Measurements from ENCODE around the gene EHBP1. TPM values are rescaled to one million over a fixed set of nuclear protein-coding genes. Genes with fewer than 3 reads are reported as not detected.

The EHBP1 gene
- total RNA-seq (ENCODE audit: insufficient read depth, low replicate concordance): 80.9 TPM

DNA sequence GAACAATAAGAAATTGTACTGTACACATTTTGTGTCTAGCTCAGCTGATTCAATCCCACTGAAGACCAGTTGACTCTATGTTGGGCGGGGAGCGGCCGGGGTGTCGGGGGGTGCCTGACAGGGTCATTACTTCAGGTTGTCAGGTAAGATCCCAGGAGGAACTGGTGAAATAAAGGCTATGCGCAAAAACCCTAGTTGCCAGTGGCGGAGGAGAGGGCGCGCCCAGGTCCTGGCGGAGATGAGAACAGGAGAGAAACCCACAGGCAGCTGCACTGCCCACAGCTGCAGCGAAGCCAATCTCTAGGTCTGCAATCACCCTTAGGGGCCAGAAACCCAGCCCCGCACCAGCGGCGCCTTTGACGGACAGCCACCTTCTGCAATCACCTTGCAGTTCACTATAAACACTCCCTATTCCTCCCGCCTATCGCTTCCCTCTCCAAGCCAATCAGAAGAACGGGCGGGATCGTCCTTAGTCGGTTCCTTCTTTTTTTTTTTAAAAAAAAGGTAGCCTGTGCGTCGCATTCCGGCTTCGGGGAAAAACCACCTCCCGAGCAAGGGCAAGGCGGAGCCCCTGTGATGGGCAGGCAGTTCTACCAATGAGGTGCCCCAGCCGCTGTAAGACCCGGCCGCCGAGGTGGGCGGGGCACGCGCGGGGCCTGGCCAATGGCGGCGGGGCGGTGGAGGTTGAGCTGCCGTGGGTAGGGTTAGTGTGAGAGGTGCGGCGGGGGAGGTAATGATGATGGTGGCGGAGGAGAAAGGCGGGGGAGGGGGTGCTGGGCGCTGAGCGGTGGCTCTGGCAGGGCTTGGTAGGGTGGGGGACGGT, at the start of gene EHBP1:
TSS of gene EHBP1 (plus strand) at position 707 of the 823 bp plus-strand sequence. CDS start 1,479 bp downstream, outside the sequence.
- DNase-seq (ENCODE audit: low spot score): peak; percentile 100

DNA sequence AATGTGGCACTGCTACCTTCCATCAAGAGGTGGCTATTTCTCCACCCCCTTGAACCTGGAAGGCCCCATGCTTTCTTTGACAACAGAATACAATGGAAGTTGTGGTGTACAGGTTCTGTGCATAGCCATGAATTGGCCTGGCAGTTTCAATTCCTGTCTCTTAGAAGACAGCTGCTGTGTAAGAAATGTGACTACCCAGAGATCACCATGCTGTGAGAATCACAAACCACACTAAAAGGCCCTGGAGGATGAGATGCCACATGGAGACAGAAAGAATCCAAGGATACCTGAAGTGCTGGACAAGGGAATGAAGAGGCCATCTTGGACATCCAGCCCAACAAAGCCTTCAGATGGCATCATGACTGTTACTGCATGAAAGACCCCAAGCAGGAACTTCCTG, 47.7 kb upstream of the EHBP1 start:
- DNase-seq (ENCODE audit: low spot score): no peak

DNA sequence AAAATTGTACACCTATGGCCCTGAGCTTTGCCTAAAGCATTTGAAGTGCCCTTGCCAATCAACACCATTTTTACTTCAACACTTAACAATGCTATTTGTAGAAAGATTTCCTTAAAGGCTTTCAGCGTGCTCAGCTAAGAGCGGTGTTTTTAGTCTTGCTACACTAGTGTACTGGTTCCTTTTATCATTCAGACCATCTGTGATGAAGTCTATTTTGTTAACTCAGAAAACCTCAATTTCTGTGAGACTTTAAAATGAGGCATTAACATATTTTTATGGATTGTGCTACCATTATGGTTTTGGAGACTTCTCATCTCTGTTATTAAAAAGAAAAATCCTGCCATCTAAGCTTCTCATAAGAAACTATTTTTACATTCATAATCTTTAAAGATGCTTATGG, 46.6 kb upstream of the EHBP1 start:
- DNase-seq (ENCODE audit: low spot score): no peak

DNA sequence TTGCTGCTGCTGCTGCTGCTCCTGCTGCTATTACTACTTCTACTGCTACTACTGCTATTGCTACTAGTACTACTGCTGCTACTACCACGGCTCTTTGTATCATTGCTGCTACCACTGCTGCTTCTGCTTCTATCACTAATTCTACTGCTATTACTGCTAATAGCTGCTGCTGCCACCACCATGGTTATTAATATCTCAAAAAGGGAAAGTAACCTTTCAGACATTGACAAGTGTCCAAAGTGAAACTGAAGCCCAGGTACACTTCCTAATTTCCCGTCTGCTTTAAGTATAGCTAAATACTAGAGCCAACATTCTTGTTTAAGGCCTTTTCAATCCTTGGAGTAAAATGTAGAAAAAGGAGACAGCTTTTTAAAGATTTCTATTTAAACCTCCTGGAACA, 45.4 kb upstream of the EHBP1 start:
- DNase-seq (ENCODE audit: low spot score): no peak

DNA sequence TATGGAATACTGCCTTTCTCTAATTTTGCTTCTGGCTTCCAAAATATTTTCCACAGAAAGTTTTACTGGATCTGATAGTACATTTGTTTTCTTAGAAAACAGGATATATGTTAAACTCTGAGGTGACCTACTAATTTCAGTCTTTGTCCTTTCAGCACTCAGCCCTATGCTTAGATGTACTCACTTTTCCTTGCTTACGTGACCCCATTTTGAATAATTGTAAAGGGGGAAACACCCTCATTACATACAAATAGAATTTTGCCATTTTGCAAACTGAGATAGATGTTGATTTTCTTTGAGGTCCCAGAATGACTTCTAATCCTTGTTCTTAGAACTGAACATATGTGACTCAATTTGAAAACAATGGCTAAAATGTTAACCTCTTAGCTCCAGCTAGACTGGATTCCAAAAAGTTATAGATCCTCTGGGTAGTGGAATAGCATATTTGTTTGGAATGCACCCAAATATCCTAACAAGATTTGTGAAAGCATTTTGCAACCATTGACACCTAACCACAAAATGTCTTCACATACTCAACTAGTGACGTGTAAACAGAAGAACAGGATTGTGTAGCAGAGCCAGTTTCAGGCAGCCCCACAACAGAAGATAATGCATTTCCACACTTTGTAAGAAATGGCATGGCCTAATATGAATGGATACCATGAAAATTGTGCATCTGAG, 44.8 kb upstream of the EHBP1 start:
- no peak for DNase-seq (ENCODE audit: low spot score)

DNA sequence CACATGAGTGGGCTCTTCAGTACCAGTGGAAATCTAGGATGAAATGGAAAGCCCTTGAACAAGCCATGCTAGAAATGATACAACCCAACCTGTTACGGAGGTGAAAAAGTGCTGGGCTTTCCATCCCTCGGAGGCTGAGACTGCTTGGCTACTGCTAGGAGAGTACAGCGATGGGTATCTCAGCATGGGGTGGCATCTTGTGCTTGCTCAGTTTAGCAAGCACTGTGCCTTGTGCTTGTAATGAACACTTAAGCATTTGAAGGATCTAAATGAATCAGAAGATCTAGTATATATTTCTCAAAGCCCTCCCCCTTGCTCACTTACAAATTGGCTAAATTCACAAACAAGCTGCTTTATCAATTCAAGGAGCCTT, 44.3 kb upstream of the EHBP1 start:
- no peak for DNase-seq (ENCODE audit: low spot score)

DNA sequence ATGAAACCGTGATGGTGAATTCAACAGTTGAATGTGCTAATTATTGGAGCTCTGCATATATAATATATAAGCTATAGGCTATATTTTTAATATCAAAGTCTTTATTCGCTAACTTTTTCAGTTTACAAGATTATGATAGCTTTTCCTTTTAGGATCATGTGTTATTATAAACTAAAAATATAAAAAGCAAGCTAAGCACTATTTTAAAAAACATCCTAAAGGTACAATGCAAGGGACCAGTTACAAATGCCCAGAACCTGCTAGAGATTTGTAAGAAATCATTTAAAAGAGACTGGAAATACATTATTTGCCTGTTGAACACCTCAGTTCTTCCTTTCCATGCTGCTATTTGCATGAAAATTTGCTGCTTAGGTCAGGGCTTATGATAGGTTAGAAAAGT, 43.4 kb upstream of the EHBP1 start:
- DNase-seq (ENCODE audit: low spot score): no peak

DNA sequence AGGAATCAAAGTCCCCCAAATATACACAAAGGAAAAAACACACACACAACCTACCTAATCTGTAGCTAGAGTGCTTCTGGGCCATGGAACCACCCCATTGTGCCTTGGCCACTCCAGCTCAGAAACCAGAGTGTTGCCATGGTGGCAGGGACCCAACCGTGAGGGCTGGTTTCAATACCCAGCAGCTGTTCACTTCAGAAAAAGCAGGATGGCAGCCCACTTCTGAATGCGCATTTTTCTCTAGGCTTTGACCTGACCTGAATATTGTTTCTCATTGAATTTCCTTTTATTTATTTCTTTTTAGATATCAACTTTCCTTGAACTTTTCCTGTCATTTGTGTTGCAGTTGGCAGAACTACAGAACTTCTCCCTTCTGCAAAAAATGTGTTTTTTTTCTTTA, 43.0 kb upstream of the EHBP1 start:
- no peak for DNase-seq (ENCODE audit: low spot score)

DNA sequence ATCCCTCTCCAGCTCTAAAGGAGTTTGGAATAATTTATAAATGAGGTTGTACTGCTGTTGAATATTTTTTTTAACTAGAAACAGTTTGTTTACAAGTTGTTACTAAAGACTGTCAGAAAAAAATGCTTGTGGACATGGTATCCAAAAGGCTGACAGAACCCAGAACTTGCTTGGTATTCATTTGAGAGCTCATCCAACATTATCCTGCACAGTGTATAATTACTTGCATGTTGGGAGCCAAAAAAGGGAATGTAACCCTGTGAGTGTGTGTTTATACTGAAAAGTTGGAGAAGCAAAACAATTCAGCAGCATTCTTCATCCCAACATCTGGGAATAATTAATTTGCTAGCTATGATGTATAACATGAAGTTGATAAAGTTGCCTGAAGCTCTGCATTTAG, 42.1 kb upstream of the EHBP1 start:
- DNase-seq (ENCODE audit: low spot score): peak; percentile 84

DNA sequence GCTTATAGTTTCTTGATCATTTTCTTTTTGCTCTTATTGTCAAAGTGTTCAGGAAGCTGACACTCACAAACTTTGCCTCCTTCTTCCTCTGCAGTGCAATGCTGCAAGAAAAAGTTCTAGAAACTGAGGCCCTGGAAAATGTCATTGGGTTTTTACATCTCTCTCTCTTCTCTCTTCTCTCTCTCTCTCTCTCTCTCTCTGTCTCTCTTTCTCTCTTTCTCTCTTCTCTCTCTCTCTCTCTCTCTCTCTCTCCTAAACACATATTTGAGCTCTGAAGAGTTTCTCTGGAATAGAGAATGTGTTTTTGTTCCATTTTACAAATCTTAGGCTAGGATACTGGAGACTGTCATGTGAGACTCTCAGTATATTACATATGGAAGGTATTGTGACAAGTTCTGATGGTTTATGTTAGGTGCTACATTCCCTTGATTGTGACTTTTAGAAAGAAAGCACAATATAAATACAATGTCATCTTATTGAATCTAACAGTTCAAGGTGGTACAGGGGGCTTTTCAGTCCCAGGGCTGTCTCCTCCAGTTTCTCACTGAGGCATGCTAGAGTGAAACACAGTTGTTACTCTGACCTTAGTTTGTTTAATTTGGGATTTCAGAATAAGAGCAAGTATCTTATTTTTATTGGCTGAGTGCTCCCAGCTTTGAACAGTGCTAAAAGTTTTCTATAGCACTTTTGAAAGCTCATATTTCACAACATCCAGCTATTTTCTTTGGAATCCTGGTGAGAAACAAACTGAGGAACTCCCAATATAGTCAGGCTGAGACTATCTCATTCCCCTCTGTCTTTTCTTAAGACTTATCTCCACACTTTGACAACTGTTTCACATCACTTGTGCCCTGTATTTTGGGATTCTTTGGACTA, 41.4 kb upstream of the EHBP1 start:
- peak; percentile 76 for DNase-seq (ENCODE audit: low spot score)

DNA sequence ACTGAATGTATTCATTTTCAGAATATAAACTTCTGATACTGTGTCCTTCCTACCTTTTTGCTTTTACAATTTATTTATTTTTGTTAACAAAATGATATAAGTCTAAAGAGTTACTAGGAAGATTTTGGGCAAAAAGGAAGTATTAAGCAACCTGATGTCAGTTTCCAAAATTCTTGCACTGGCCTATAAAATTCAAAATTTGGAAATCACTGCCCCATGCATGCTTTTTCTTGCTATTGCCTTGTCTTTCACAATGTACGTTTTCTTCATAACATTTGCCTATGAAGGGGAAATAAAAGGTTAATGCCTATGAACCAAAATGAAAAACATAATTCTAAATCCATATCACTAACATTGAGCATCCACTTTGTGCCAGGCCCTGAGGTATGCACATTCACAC, 40.1 kb upstream of the EHBP1 start:
- no peak for DNase-seq (ENCODE audit: low spot score)

DNA sequence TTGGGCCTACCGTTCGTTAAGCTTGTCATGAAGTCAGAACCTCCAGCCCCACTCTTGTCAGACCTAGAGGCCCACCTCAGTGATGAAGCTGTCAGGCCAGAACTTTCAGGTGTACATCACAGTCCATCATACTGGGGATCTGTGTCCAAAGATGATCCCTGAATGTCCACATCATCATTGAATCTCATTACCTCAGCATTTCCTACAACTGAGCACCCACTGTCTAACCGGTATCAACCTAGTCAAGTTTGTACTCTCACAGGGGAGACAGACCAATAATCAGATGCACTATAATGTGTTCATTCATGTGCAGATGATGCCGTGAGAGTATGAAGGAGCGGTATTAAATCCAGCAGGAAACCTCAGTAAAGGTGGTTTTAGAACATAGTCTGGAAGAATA, 36.3 kb upstream of the EHBP1 start:
- DNase-seq (ENCODE audit: low spot score): no peak

DNA sequence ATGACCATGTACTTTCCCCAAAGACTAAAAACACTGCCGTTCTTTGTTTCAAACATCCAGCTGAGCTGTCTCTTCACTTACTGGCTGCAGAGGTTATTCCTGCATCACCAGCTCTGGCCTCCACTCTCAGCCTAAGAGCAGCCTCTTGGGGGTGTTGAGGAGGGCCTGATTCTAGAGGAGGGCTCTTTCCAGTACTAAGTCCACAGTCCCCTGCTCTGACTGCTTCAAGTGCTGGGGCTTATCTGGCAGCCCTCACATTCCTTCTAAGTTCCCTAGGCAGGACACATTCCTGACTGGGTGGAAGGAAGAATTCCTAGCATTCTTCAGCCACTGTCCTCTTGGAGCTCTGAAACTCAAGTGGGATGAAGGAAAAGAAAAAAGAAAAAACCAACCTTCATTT, 32.9 kb upstream of the EHBP1 start:
- DNase-seq (ENCODE audit: low spot score): peak; percentile 74

DNA sequence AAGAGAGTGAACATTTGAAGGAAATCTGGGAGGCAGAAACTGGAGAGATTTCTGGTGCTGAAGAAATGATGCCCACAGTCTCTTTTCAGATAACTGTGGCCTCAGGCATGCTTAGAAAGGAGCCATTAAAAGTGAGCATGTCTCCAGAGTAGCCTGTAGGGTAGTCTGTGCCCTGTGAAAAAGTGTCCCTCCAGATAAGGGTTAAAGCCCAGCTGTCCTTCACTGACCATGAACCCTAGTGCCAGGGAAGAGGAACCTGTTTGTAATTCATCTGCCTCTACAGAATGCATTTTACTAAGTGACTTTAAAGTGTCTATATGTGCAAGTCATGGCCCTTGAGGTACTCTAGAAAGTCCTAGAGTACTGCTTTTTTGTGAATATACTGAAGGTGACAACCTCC, 30.5 kb upstream of the EHBP1 start:
- DNase-seq (ENCODE audit: low spot score): no peak

DNA sequence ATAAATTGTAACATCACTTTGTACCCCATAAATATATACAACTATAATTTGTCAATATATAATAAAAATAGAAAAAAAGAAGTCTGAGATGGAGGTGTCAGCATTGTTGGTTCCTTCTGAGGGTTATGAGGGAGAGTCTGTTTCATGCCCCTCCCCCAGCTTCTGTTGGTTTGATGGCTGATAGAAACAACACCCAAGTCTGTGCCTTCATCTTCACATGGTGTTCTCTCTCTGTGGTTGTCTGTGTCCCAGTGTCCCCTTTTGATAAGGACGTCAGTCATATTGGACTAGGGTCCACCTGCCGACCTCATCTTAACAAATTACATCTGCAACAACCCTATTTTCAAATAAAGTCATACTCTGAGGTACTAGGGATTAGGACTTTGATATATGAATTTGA, 20.3 kb upstream of the EHBP1 start:
- DNase-seq (ENCODE audit: low spot score): no peak

DNA sequence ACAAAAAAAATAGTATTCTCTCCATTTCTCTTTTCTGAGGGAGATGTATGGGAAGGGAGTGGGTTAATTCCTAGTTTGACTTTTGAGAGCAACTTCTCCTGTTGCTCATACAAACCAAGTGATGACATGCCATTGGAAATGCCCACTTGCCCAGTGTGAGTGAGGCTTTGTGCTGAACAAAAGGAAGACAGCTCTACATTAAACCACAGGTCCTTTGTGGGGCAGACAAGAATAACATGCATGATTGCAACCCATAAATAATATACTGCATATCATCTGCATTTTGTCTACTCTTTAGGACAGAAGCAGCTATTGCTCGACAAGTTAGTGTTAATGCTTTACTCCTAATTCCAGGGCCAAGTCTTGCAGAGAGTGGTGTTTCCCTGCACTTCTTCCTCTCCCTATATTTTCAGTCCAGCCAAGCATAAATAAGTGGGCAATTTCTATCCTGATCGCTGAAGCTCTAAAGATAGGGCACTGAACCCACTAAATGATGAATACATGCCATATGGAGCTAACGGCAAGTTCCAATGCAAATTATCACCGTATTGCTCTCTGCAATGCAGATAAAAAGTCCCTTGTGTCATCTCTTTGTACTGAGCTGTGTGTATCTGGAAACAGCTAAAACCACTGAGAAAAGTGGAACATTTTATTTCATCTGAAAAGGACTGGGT, 19.4 kb upstream of the EHBP1 start:
- DNase-seq (ENCODE audit: low spot score): no peak

DNA sequence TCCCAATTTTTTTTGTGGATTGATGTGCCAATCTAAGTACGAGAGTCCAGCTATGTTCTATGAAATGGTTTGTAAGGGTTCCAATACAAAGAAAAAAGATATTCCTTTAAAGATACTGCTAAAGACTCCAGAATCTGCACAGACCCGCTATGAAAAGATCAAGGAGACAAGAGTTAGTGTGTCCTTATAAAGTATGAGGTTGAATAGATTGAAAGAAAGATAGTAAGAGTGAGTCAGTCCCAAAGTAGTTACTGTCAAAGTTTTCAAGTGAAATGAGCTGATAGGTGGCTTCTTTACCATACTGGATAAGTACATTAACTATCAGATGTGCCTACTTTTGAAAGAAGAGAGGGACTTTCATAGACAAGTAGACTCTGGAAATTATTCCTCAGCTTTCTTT, 17.9 kb upstream of the EHBP1 start:
- DNase-seq (ENCODE audit: low spot score): peak; percentile 40

DNA sequence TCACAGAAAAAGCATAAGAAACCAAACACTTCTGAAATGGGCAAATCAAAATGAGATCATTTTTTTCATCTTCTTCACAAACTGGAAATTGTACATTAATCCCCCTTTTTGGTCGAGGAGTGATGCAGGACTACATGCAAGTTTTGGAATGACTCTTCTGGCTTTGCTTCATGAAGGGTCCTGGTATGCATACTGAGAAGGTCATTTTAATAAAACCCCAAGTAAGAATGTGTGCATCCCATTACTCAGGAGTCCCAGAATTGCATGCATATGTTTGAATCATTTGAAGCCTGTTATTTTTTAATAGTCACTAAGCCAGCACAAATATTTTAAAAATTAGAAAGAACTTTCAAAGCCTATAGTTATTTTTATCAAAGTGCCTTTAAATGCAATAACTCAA, 16.7 kb upstream of the EHBP1 start:
- no peak for DNase-seq (ENCODE audit: low spot score)

DNA sequence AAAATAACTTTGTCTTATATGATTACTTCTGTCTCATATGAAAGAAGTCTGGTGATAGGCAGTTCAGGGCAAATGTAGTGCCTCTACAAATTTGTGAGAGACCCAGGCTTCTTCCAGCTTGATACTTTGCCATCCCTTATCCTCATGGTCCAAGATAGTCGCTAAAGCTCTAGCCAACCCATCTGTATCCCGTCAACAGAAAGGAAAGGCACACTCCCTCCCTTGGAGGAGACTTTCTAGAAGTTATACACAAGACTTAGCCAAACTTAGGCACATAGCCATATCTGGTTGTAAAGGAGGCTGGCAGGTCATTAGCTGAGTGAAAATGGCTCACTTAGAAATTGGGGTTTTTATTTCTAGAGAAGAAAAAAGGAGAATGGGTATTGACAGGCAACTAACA, 14.3 kb upstream of the EHBP1 start:
- no peak for DNase-seq (ENCODE audit: low spot score)

DNA sequence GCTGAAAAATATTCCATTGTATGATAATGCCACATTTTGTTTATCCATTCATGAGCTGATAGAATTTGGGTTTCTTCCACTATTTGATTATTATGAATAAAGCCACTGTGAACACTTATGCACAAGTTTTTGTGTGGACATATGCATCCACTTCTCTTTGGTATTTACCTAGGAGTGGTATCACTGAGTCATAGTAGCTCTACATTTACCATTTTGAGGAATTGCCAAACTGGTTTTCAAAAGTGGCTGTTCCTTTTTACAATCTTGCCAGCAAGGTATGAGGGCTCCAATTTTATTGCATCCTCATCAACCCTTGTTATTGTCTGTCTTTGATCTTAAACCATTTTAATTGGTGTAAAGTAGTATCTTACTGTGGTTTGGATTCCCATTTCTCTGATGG, 13.3 kb upstream of the EHBP1 start:
- no peak for DNase-seq (ENCODE audit: low spot score)

DNA sequence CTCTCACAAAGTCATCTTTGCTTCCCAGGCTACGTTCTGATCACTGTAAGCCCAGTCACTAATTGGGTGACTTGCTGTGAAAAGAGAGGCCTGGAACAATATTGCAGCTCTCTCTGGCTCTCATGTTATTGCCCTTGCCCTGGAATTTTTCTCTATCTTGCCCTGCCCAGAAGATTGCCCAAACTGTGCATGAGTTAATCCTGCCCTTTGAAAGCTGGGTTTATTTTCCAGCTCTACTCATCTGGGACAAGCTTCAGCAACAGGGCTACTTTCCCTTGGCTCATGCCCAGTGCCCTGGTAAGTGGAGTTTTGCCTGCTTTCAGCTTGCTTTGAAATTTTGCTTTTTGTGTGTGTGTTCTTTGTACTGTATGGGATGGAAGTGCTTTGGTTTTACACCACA, 6.9 kb upstream of the EHBP1 start:
- DNase-seq (ENCODE audit: low spot score): no peak

DNA sequence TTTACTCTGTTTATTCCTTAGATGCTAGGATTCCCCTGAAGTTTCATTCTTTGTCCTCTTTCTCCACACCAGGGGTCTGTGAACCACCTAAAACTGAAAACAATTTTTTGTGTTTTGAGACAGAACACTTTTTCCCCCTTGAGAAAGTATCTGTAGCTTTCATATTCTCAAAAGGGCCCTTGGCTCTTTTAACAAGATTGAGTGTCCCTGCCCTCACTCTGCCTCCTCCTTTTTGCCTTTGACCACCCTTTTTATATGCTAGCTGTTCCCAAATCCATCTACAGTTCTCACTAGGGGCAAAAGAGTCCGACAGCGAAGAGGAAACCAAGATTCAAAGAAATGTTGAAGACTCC, 883 bp upstream of the EHBP1 start:
- no peak for DNase-seq (ENCODE audit: low spot score)

Data from umbilical cord (tissue), 2 donors.